Activated CD4-positive, alpha-beta T cell treated with anti-CD3 and anti-CD28 coated beads, Interleukin-2, Interleukin-4, amounts not matched to agents 100 ng/mL and 50 ng/mL, durations not matched to agents 16 hours and 8 hours (primary cell): ENCODE data around the gene TMEM18.

ENCODE experiments used
- DNase-seq: peaks from one replicate; pipeline ENCODE4 v3.0.0-alpha.2; 2020; ENCODE audit warnings: low spot score

Gene TMEM18

GRCh38 chr2:618005-618404 is 59.2 kb downstream of the TMEM18 start:
- no peak for DNase-seq
